GM18861 (cell line): Measurements from ENCODE around the gene UBE2M.
A peak's percentile ranks its signal among the peaks of the same experiment; 100 is the strongest.
"Not testable (repeated sequence)": the region's sequence is repeated elsewhere in the genome, so short reads cannot be mapped to it uniquely, and the experiment has no call there.

Experiments
- ATAC-seq: cut with Tn5 transposase; IDR thresholded peaks from one replicate; pipeline ENCODE4 v1.9.1; 2021; ENCODE audit not compliant: unreplicated experiment

The UBE2M gene

DNA sequence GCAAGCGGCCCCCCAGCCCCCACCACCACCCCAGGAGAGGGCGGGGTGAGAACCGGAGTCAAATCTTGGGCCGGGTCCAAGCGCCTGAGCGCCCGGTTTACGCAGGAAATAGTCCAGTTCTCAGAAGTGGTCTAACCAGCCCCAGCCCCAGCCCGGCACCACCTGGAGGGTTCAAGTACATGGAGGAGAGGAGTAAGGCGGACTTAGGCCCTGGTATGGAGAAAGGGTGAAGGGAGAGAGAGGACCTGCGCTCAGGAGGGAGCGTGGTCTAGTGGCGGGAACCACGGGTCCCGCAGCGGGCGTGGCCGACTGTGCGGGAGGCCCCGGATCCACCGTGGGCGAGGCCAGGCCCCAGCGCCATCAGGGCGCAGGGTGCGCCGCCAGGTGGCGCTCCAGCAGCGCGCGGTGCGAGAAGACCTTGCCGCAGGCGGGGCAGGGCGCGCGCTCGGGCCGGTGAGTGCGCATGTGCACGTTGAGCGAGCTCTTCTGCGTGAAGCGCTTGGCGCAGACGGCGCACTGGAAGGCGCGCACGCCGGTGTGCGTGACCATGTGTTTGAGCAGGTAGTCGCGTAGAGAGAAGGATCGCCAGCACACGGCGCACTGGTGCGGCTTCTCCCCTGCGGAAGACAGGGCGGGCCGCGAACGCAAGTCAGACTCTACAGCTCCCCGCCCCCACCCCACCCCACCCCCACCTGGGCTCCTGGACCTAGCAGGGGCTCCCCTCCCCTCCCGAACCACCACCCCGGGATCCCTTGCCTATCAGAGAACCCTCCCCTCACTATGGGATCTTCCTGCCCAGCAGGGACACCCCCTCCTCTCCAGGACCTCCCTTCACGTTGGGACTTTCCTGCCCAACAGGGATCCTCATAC lies 44.5 kb downstream of the UBE2M start:
- peak; percentile 58 for ATAC-seq

DNA sequence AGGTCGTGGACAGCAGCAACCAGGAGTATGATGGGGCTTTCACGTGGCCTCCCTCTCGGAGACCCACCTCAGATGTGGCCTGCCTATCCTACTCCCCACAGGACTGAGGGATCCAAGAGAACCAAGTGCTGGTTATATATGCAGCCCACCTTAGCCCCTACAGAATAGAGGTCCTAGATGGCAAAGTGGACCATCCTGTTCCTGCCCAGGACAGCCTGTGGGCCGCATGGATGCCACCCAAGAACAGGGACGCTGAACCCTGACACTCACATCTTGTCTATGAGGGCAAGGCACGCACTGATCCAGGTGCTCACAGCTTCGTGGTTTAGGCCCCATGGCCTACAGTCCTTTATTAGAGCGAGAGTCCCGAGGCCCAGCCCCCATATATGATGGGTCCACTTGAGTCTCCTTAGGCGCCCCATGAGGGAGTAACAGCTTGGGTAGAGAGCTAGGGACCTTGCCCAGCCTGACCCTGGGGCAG lies 45.2 kb downstream of the UBE2M start:
- no peak for ATAC-seq

DNA sequence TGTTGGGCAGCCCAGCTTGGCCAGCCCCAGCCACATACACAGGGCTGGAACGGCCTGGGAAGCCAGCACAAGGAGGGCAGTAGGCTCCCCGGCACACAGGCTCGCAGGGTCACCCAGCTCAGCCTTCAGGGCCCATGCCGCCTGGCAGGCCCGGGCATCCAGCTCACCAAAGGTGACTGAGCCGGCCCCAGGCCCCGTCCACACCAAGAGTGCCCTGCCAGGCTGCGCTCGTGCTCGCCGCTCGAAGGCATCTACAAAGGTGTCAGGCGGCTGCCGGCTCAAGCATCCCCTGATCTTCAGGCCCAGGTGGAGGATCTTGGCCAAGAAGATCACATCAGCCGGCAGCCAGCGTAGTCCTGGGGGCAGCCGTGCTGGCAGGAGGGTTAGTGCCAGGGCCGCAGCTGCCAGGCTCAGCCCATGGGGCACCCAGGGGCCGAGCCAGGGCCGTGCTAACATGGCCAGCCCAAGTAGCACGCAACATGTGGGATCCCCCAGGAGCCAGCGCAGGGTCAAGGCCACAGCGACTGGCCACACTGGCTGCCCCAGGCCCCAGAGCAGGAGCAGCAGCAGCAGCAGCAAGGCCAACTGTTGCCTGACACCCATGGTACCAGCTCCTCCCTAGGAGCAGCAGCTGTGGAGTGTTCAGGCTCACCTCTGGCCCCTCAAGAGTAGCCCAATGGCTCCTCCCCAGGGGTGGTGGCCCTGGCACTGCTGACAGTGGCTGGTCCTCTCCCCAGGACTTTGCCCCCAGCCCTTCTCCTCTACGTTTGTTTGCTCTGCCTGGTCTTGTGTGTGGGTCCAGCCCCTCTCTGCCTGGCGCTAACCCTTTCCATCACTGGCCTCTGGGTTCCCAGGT lies 46.8 kb downstream of the UBE2M start, which contains the start of gene SLC27A5:
Gene SLC27A5, minus strand, starts transcription at position 640 of the 856 bp plus-strand sequence. Its CDS starts 37 bp downstream, at position 603.
- no peak for ATAC-seq

DNA sequence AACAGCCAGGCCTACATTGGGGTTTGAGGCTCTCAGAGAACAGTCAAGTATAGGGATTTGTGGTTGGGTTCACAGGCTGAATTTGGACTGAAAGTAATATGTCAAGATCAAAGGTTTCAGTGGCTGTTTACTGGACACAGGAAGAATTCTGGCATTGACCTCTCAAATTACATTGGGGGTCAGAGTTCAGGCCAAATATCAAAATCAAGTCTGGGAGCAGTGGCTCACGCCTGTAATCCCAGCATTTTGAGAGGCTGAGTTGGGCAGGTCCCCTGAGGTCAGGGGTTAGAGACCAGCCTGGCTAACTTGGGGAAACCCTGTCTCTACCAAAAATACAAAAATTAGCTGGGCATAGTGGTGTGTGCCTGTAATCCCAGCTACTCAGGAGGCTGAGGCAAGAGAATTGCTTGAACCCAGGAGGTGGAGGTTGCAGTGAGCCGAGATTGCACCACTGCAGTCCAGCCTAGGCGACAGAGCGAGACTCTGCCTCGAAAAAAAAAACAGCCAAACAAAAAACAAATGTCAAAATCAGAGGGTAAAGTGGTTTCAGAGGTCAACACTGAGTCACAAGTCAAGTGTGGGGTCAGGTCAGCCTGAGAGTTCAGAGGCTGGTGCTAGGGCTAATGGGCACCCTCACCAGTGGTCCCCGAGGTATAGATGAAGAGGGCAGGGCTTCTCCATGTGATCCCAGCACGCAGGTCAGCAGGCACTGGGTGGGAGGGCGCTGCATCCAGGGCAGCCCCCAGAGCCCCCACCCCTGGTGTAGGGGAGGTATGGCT lies 48.1 kb downstream of the UBE2M start:
- ATAC-seq = no peak

DNA sequence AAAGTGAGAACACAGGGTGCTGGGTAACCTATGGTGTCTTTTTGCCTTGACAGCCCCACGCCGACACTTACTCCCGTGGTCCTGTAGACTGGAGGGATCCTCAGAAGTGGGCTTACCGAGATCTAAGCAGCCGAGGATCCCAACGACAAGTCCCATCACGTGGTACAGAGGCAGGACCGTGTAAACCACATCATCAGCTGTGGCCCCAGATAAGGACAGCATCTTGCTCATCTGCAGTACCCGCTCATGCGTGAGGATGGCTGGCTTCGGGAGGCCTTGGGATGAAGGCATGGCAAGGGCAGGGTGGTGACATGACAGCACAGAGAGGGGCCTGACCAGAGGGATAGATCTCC lies 48.7 kb downstream of the UBE2M start:
- no peak for ATAC-seq

DNA sequence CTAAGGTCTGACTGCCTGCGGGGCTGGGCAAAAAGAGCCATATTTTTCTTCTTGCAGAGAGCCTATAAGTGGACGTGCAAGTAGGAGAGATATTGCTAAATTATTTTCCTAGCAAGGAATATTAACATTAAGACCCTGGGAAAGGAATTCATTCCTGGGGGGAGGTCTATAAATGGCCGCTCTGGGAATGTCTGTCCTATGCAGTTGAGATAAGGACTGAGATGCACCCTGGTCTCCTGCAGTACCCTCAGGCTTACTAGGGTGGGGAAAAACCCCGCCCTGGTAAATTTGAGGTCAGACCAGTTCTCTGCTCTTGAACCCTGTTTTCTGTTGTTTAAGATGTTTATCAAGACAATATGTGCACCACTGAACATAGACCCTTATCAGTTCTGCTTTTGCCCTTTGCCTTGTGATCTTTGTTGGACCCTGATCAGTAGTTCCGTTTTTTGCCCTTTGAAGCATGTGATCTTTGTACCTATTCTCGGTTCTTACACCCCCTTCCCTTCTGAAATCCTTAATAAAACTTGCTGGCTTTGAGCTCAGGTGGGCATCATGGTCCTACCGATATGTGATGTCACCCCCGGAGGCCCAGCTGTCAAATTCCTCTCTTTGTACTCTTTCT lies 50.7 kb downstream of the UBE2M start:
- not testable (repeated sequence) for ATAC-seq
